ENCODE measurements around the gene SLC25A23.

Gene SLC25A23

GRCh38 chr19:6424195-6424938, 35.2 kb downstream of the SLC25A23 start, which contains the start of gene KHSRP:
Gene KHSRP, minus strand, starts transcription at chr19:6424811. Its CDS starts 110 bp downstream, at chr19:6424701.
- DNase-seq: peak; percentile 37

- peak; percentile 24 for DNase-seq
Observed at GRCh38 chr19:6423499-6424194, 35.9 kb downstream of the SLC25A23 start.

- no peak for DNase-seq
Observed at GRCh38 chr19:6421075-6422014, 38.2 kb downstream of the SLC25A23 start.

GRCh38 chr19:6418562-6418932, 41.0 kb downstream of the SLC25A23 start:
- no peak for DNase-seq

GRCh38 chr19:6417713-6418561, 41.7 kb downstream of the SLC25A23 start:
- no peak for DNase-seq

- no peak for DNase-seq
Observed at GRCh38 chr19:6416658-6417405, 42.8 kb downstream of the SLC25A23 start.

- DNase-seq: no peak
Observed at GRCh38 chr19:6415591-6416190, 43.9 kb downstream of the SLC25A23 start.

GRCh38 chr19:6414793-6415590, 44.6 kb downstream of the SLC25A23 start:
- no peak for DNase-seq

GRCh38 chr19:6413721-6414643, 45.6 kb downstream of the SLC25A23 start:
- DNase-seq: no peak

- DNase-seq: no peak
Observed at GRCh38 chr19:6413291-6413690, 46.3 kb downstream of the SLC25A23 start.

GRCh38 chr19:6412447-6413091, 47.0 kb downstream of the SLC25A23 start:
- DNase-seq: peak; percentile 67

GRCh38 chr19:6412061-6412446, 47.5 kb downstream of the SLC25A23 start:
- no peak for DNase-seq

GRCh38 chr19:6409346-6409745, 50.2 kb downstream of the SLC25A23 start:
- no peak for DNase-seq

GRCh38 chr19:6406401-6406800, 53.2 kb downstream of the SLC25A23 start:
- DNase-seq: no peak

GRCh38 chr19:6402837-6403608, 56.6 kb downstream of the SLC25A23 start:
- DNase-seq: no peak

GRCh38 chr19:6402058-6402457, 57.5 kb downstream of the SLC25A23 start:
- no peak for DNase-seq
